HCEC 1CT (cell line): ENCODE results near the gene NELFCD.
A peak's percentile ranks its signal among the peaks of the same experiment; 100 is the strongest.
"Not testable (repeated sequence)": the region's sequence is repeated elsewhere in the genome, so short reads cannot be mapped to it uniquely, and the experiment has no call there.

Source experiments
- DNase-seq: peaks from one replicate; pipeline ENCODE4 v3.0.0-alpha.2; 2017

Gene NELFCD

DNA sequence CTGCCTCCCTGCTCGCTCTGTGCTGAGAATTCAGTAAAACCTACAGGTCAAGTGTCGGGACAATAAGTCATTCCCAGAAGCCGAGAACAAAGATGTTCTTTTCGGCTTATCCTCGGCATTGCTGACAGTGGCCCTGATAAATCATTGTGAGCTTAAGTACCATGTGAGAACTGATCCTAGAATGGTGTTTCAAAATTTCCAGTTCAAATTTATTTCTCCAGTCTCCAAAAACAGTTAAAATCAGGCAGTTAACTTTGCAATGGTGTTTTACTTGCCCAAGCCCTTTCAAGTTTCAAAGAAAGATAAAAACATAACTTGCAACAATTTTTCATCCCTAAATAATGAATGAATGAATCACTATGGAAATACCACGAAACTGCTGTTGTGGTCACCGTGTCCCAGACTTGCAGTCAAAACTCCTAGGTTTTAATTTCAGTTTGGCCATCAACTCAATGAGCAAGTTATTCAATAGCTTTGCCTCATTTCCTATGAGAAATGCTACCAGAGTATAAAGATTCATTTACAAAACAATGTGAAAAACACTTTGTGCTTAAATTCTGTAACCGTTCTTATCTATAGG is 46.8 kb downstream of the NELFCD start:
- peak; percentile 54 for DNase-seq

GRCh38 chr20:59028812-59029211 is 47.8 kb downstream of the NELFCD start:
- DNase-seq = no peak

DNA sequence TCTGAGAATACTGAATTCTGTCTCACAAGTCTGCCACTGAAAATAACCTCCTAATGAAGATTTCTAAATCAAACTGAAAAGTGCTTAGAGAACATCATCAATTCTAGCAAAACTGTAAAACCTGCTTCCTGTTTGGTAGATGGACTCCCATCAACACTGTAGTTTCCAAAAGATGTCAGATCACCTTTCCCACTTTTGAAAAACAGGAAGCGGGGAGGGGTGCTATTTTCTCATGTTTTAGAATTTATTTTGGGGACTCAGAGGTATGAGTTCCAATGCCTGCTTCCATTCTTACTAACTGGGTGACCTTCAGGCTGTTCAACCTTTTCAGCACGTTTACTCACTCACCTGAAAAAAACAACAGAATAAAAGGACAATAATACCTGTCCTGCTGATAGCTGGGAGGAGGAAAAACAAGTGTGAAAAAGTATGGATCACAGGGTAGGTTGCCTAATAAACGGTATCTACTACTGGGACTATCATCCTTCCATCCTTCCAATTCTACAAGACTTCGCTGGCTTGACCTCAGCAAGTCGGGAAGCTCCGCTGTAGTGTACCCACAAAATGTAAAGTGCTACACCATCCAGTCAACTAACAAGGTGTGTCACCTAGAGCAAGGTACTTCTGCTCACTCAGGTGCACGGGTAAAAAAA is 50.0 kb downstream of the NELFCD start:
- DNase-seq = no peak

DNA sequence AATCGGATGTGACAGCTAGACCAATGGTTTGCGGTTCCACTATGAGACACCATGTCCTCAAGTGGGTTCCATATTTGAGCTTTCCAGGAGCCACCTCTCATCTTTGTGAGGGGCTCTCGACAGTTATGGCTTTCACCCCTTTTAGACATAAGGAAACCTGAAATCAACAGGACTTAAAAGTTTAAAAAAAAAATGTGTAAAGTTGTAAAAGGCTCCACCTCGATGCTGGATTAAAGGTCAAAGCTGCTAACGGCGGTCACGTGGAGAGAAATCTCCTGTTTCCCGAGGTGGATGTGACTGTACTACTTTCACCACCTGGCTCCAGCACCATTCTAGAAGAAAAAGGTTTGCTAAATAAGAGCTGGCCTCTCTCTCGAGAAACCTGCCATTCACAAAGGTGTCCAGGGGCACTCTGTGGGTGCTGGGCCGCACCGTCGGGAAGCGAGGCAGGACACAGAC is 50.5 kb downstream of the NELFCD start:
- no peak for DNase-seq

GRCh38 chr20:59032023-59032712 is 51.1 kb downstream of the NELFCD start, which contains the start of gene ATP5F1E:
TSS of gene ATP5F1E (minus strand) at chr20:59032335. CDS start at chr20:59032251, 84 bp downstream.
- peak; percentile 98 for DNase-seq

GRCh38 chr20:59032713-59033059 is 51.6 kb downstream of the NELFCD start:
- DNase-seq = no peak

DNA sequence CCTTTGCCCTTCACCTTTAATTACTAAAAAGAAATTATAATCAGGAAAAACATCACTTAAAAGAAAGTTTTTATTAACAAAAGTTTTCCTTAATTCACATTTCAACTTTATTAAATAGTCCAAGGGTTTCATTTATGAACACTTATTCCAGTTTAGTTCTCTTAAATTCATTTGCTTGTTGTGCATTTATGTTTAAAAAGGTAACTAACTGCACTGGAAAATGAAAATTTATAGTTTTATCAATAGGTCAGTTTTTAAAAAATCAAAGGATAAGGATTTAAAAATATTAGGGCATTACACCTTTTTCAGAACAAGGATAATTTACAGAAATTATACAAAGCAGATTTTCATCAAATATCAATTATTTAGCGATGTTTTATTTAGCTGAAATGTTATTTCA is 52.0 kb downstream of the NELFCD start:
- no peak for DNase-seq

GRCh38 chr20:59033616-59034165 is 52.6 kb downstream of the NELFCD start:
- DNase-seq = no peak

DNA sequence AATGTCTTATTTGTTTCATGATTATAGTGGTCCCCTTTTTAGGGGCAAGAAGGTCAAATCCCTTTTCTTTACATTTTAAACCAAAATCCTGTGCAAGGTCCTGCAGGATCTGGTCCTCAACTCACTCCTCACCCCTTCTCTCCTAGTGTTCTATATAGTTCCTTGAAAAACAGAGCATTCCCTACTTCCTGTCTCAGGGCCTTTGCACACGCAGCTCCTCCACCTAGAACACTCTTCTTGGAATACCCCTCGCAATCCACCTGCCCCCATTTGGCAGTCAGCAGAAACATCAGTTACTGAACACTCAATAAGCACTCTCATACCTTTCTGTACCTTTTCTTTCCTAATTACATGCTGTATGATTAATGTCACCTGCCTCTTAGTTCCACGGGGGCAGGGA is 54.3 kb downstream of the NELFCD start:
- no peak for DNase-seq

GRCh38 chr20:59037386-59037785 is 56.3 kb downstream of the NELFCD start:
- DNase-seq = no peak

DNA sequence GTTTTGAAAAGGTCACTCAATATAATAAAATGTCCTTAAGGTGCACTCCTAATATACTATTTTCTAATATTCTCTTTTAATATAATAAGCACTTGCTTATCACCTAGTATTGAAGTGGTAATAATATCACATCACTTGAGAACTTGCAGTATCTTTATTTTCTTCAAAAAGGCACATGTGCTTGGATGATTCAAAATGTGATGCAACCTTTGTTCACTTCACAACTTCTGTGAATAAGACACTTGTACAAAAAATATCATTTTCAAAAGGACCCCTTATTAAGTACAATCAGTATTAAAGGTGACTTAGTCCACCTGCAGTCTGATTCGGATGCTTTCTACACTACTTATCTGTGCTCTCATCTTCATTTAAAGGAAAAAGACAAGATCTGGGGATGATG is 58.2 kb downstream of the NELFCD start:
- DNase-seq = peak; percentile 30

DNA sequence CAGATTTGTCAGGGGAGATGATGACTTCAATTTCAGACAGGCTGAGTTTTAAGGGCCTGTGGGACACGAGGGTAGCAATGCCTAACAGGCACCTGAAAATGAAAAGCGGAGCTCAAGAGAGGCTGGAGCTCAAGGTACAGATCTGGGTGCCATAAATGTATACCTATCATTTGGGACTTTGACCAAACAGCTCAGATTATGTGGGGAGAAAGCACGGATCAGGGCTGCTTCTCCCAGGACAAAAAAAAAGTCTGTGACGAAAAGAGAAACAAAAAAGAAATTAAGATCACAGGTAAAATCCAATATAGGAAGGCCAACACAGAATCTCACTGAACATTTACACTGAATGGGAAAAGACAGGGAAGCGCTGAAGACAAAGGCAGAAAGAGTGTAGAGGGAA is 59.6 kb downstream of the NELFCD start:
- DNase-seq = no peak

GRCh38 chr20:59041487-59041886 is 60.4 kb downstream of the NELFCD start:
- DNase-seq = not testable (repeated sequence)

DNA sequence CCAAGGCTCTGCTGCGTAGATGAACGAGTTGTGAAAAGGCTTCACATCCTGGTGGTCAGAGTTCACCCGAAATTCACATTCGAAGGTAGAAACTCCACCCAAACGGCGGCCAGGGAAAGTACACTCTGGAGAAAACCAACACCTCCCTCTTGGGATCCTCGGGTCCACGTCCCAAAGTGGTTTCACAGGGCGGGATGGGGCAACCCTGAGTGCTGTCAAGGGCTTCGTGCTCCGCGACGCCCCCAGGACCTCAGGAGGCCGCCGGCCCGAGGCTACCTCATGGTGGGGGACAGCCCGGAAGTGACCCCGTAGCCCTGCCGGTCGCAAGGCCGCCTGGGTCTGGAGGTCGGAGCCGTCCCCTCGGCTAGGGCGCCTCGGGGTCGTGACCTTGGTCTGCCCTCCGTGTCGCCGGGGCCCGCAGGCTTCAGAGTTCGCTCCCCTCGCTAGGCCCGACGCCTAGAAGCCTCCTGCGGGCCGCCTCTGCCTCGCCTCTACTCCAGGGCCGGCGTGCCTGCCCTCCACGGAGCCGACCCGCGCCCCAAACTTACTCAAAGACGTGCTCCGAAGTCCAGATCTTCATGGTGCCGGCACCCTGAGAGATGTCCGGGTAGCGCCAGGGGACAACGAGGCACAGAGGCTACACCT is 61.2 kb downstream of the NELFCD start, which contains the start of gene PRELID3B:
PRELID3B (minus strand) TSS at position 636 of the 645 bp plus-strand sequence; CDS start at position 580, 56 bp downstream.
- peak; percentile 7 for DNase-seq

DNA sequence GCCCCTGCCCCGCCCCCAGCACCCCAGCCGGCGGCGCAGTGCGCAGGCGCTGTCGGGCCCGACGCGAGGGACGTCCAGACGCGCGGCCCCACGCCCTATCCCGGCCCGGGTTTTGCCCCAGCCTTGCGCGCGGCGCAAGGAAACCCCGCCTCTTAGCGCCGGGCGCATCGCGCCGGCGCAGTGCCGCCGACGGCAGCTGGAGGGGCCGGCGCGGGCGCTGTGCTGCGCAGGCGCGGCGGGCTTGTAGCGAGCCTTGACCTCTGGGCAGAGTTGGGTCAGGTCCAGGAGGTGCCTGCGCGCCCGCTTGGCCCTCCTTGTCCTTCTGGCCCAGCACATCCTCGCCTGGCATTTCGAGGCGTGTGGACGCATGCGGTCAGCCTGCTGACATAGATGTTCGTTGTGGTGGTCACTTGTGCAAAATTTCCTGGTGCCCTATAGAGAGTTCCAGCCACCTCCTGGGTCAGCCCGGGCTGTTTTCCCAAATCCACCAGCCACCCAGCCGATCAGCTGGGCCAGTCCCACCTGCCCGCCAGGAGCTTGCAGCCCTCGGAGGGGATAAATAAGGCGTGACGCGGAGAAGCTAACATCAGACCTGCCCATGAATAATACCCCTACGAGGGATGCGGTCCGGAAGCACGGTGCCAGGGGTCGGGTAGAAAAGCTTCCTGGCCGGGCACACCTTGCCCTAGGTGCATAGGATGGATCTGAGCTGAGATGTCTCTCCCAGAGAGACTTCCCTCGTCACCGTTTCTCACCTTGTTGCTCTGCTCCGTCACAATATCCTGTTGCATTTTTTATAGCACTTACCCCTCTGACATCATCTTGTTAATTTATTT is 62.0 kb downstream of the NELFCD start:
- DNase-seq = peak; percentile 92

DNA sequence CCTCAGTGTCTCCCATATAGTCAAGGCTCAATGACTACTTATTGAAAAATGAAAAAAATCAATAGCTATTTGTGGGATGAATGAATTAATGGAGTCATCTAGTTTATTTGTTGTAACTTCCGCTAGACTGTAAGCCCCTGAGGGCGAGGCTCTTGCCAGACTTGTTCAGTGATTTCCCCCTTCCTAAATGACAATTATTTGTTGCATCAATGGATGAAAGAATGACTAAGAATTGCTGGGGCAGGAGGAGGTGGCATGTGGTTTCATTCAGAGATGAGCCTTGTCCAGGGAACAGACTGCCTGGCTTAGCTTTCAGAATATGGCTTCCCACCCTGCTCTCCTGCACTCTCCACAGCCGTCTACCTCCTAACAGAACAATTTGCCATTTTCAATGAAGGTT is 62.6 kb downstream of the NELFCD start:
- DNase-seq = no peak

DNA sequence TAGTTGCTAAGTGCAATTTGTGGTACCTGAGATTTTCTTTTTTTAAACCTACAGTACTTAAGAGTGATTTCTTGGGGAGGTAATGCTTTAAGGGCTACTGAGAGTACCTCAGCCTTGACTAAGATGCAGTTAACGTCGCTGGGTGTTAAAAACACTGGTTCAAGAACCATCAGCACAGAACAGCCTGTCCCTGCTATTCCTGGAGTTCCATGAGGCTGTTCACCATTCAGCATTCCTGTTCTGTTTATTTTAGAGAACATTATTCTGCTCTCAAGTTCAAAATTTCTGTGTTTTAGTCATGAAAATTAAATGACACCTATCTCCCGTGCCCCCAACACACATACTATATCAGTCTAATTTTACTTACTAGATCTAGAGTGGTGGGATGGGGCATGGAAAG is 63.2 kb downstream of the NELFCD start:
- no peak for DNase-seq
